Tibial nerve (tissue), 4 donors: ENCODE results near the gene PRKAG1.

ENCODE experiments used
- CTCF ChIP-seq, 5 experiments: fragments of 200-600 bp in 3 of 5; fragments of 450-650 bp in 2 of 5; sonication (generic) in 3 of 5; IDR thresholded peaks; one replicate each; pipeline ENCODE4 v1.5.1; 2016 to 2019; ENCODE audit warnings: antibody characterized with exemption in 5 of 5, mild to moderate bottlenecking in 3 of 5, moderate library complexity in 2 of 5
- EP300 ChIP-seq, 2 donors: sonication (generic); formaldehyde crosslinking; IDR thresholded peaks; one replicate each; pipeline ENCODE4 v1.6.1; 2017; ENCODE audit warnings: antibody characterized with exemption in 2 of 2, mild to moderate bottlenecking in 1 of 2

- TF ChIP-seq CTCF (IDR thresholded peaks at IDR 0.05) (no peak), EP300 (IDR thresholded peaks at IDR 0.05) (no peak)
Measured at GRCh38 chr12:49008943-49009342, 9.6 kb downstream of the PRKAG1 start.
